Medulla oblongata (tissue), 1 donor: ENCODE data around the gene CERS3.
A peak's percentile ranks its signal among the peaks of the same experiment; 100 is the strongest.

Experiments
- DNase-seq: peaks from one replicate; pipeline ENCODE4 v3.0.0-alpha.2; 2015; ENCODE audit errors: extremely low spot score

The CERS3 gene

GRCh38 chr15:100383302-100384107 is 145.2 kb downstream of the CERS3 start:
- DNase-seq: peak; percentile 15

- no peak for DNase-seq
These were observed 154.8 kb downstream of the CERS3 start for GRCh38 chr15:100373942-100374341.

- DNase-seq: no peak
These were observed 155.4 kb downstream of the CERS3 start for GRCh38 chr15:100373120-100373896.

GRCh38 chr15:100372739-100373119 is 156.0 kb downstream of the CERS3 start:
- no peak for DNase-seq

GRCh38 chr15:100355342-100355741 is 173.4 kb downstream of the CERS3 start:
- no peak for DNase-seq

- DNase-seq: no peak
These were observed 175.3 kb downstream of the CERS3 start for GRCh38 chr15:100353449-100353848.

GRCh38 chr15:100350434-100351226 is 178.1 kb downstream of the CERS3 start:
- DNase-seq: no peak
